Measurements from ENCODE around the gene RIMBP2. TPM values are rescaled to one million over a fixed set of nuclear protein-coding genes. Genes with fewer than 3 reads are reported as not detected.

RIMBP2 gene
- total RNA-seq, 4 donors from 2014 or later = 0.22 to 1.4 (median 1.2) TPM; not detected in 1

DNA sequence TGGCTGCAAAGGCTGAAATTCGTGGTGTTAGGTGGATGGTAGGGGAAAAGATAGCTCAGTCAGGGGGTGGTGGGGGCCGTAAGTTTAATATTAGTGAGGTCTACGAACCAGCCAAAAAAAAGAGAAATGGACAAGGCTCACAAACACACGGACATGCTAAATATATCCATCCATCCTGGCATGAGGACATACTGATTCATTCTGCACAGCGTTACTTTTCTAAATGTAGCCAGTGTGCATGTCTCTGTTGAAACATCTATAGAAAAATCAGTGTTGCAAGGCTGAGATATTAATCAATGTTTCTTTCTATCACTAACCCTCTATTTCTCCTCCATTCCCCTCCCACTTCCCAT lies 227.8 kb downstream of the RIMBP2 start:
- H3K4me1 ChIP-seq = no peaks in the 10 kb centered on the region
- peaks cover 0 to 7% (median 0%) of the 10 kb centered on the region in 4 donors for H3K9me3 ChIP-seq
- no peak overlapping the region for H3K27ac ChIP-seq
- TF ChIP-seq, protein P1, sequence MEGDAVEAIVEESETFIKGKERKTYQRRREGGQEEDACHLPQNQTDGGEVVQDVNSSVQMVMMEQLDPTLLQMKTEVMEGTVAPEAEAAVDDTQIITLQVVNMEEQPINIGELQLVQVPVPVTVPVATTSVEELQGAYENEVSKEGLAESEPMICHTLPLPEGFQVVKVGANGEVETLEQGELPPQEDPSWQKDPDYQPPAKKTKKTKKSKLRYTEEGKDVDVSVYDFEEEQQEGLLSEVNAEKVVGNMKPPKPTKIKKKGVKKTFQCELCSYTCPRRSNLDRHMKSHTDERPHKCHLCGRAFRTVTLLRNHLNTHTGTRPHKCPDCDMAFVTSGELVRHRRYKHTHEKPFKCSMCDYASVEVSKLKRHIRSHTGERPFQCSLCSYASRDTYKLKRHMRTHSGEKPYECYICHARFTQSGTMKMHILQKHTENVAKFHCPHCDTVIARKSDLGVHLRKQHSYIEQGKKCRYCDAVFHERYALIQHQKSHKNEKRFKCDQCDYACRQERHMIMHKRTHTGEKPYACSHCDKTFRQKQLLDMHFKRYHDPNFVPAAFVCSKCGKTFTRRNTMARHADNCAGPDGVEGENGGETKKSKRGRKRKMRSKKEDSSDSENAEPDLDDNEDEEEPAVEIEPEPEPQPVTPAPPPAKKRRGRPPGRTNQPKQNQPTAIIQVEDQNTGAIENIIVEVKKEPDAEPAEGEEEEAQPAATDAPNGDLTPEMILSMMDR (IDR thresholded peaks at IDR 0.05) = no peak
- TF ChIP-seq EP300 (IDR thresholded peaks at IDR 0.05) (no peak), POLR2A (IDR thresholded peaks at IDR 0.05) (no peak)
- no peak for DNase-seq (ENCODE audit: low spot score in 2 of 2)
- WGBS, 2 donors = 66 to 77% methylated on average over 5 of the region's 5 CpGs
- H3K27me3 ChIP-seq = no peaks in the 10 kb centered on the region
- no peak overlapping the region for H3K4me3 ChIP-seq
- no peaks in the 10 kb centered on the region for H3K36me3 ChIP-seq

DNA sequence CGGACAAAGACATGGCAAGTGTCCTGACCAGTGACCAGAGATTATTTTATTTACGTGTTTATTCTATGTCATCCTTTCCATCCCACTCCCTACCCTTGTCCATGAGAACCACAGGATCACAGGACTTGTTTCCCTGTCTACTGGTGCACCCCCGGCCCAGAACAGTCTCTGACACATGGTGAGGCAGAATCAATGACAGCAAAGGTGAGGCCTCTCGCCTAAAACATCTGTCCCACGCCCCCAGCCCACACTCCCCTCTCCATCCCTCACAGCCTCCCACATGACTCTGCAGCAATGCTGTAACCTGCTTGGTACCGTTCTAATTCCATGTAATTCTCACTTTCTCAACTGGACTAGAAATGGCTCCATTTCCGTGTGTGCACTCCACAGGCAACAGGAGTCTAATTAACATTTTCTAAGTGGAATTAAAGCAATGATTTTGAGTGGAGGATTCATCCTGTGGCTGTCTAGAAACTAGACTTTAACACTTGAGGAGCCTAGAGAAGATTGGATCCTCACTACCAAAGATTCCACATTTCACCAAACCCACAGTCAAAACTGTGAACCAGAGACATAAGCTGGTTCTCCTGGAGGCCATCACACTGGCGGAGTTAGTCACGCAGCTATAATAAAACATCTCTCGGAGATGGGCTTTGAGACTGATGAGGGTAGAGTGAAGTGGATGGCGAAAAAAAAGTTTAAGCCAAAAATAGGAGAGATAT lies 228.3 kb downstream of the RIMBP2 start:
- H3K36me3 ChIP-seq = no peaks in the 10 kb centered on the region
- H3K4me1 ChIP-seq = no peaks in the 10 kb centered on the region
- no peaks in the 10 kb centered on the region for H3K27me3 ChIP-seq
- TF ChIP-seq POLR2A (IDR thresholded peaks at IDR 0.05) (no peak), EP300 (IDR thresholded peaks at IDR 0.05) (no peak)
- TF ChIP-seq, protein P1 (IDR thresholded peaks at IDR 0.05) = no peak
- 82 to 85% methylated on average over 11 of the region's 11 CpGs for WGBS, 2 donors
- DNase-seq (ENCODE audit: low spot score in 2 of 2) = no peak
- no peak overlapping the region for H3K27ac ChIP-seq
- H3K9me3 ChIP-seq = peaks cover 0 to 7% (median 0%) of the 10 kb centered on the region in 4 donors
- no peak overlapping the region for H3K4me3 ChIP-seq

DNA sequence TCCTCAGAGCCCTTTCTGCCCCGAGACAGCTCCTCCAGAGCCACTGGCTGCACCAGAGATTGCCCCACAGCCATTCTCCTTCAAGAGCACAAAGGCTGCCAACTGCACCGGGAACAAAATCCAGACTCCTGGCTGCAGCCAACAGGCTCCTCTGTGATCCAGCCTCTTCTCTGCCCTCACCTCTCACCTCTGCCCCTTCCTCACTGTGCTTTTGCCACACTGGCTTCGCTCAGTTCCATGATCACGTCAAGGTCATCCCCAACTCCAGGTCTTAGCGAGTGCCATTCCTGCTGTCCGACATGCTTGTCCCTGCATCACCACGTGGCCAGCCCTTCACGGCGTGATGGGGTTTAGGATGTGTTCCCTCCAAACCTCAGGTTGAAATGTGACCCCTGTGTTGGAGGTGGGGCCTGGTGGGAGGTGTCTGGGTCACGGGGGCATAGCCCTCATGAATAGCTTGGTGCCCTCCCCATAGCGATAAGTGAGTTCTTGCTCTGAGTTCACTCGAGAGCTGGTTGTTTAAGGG lies 229.1 kb downstream of the RIMBP2 start:
- H3K27me3 ChIP-seq = no peaks in the 10 kb centered on the region
- peaks cover 0 to 10% (median 0%) of the 10 kb centered on the region in 4 donors for H3K9me3 ChIP-seq
- no peak for TF ChIP-seq EP300 (IDR thresholded peaks at IDR 0.05)
- TF ChIP-seq, protein P1 (IDR thresholded peaks at IDR 0.05) = no peak
- no peak for TF ChIP-seq POLR2A (IDR thresholded peaks at IDR 0.05)
- 80 to 85% methylated on average over 12 of the region's 12 CpGs for WGBS, 2 donors
- H3K36me3 ChIP-seq = no peaks in the 10 kb centered on the region
- no peak overlapping the region for H3K27ac ChIP-seq
- no peaks in the 10 kb centered on the region for H3K4me1 ChIP-seq
- DNase-seq (ENCODE audit: low spot score in 2 of 2) = no peak
- no peak overlapping the region for H3K4me3 ChIP-seq

DNA sequence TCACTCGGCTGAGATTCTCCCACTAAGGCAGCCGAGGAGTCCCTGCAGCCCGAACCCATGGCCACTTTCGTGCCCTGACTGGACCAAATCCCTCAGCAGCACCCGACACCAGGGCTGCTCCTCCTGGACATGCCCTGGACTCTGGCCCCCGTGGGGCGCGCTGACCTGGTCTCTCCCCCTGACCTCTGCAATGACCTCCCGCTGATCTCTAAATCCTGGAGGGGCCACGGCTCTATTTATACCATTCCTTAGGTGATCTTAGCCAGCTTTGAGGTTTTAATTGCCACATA lies 230.0 kb downstream of the RIMBP2 start:
- TF ChIP-seq EP300 (IDR thresholded peaks at IDR 0.05) (no peak), POLR2A (IDR thresholded peaks at IDR 0.05) (no peak)
- TF ChIP-seq, protein P1 (IDR thresholded peaks at IDR 0.05) = no peak
- WGBS, 2 donors = 56 to 76% methylated on average over 10 of the region's 10 CpGs

DNA sequence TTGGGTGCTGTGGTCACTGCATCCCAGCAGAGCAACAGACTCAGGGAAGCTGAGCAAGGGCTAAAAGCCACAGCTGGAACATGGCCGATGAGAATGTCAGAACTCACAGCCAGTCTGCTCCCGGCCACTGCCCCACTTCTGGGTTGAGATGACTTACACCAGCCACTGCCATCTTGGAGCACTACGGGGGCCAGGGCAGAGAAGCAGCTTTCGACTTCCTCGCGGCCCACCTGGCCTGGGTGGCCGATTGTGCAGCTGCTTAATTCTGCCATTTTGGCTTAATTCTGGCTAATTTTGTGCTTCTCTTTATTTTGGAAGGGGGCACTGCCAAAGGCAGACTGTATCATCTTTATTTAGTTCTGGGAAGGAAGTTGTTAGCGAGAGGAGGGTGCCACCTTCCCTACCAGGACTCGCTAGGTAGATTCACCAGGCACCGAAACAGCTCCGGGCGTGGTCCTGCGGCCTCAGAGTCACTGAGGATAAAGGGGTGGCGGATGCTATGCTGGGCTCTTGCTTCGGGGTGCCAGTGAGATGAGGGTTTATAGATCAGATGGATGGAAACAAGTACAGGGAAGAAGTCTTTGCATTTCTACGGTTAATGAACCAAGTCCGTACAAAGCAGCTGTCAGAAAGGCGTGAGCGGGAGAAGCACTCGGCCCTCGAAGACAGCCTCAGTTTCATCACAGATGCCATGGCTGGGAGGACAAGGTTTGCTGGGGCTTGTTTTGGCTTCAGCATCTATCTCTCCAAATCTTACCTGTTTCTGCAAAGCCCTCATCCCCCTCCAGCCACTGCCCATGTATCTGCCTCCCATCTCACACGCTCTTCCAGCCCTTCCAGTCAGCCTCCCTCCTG lies 230.6 kb downstream of the RIMBP2 start:
- Histone ChIP-seq H3K9me3 (peaks cover 0 to 11% (median 0%) of the 10 kb centered on the region in 4 donors), H3K36me3 (no peaks in the 10 kb centered on the region), H3K27ac (no peak overlapping the region), H3K4me1 (no peaks in the 10 kb centered on the region), H3K4me3 (no peak overlapping the region), H3K27me3 (no peaks in the 10 kb centered on the region)
- DNase-seq (ENCODE audit: low spot score in 2 of 2) = no peak
- TF ChIP-seq, protein P1 (IDR thresholded peaks at IDR 0.05) = no peak
- no peak for TF ChIP-seq EP300 (IDR thresholded peaks at IDR 0.05)
- TF ChIP-seq POLR2A (IDR thresholded peaks at IDR 0.05) = no peak
- WGBS, 2 donors = 86 to 88% methylated on average over 22 of the region's 22 CpGs

More for the DNA sequence above, 230.0 kb downstream of the RIMBP2 start:
- H3K4me1 ChIP-seq = no peaks in the 10 kb centered on the region
- no peak for DNase-seq (ENCODE audit: low spot score in 2 of 2)
- no peak overlapping the region for H3K27ac ChIP-seq
- H3K9me3 ChIP-seq = peaks cover 0 to 11% (median 0%) of the 10 kb centered on the region in 4 donors
- H3K36me3 ChIP-seq = no peaks in the 10 kb centered on the region
- H3K4me3 ChIP-seq = no peak overlapping the region
- no peaks in the 10 kb centered on the region for H3K27me3 ChIP-seq

Measured in tibial nerve (tissue), 4 donors.